HepG2 (cell line): ENCODE results near the gene IQCE. TPM values are rescaled to one million over a fixed set of nuclear protein-coding genes. Genes with fewer than 3 reads are reported as not detected.

Experiments
- ATAC-seq: fragments of 200-7000 bp; cut with Tn5 transposase; 3 replicates; pipeline ENCODE4 v1.9.1; 2020; ENCODE audit warnings: mild to moderate bottlenecking, moderate library complexity
- BruUV-seq: library from RNA; stranded (reverse); fragments of 400-500 nt; replicated peaks from 2 replicates; lab custom pipeline; 2021; lab: Mats Ljungman, UMichigan
- CTCF ChIA-PET: fragments of 300-600 bp; formaldehyde crosslinking; extraction: SDS; loops from one replicate; lab custom pipeline; 2021; ENCODE audit warnings: low total read pairs, inconsistent platforms, low intra/inter-chr PET ratio; lab: Yijun Ruan, JAX
- POLR2A ChIA-PET: fragments of 350-600 bp; sonication (Branson Sonifier 250); formaldehyde crosslinking; loops from one replicate; lab custom pipeline; 2020; ENCODE audit warnings: antibody characterized with exemption, inconsistent platforms; lab: Yijun Ruan, JAX
- DNase-seq: peaks from one replicate; pipeline ENCODE4 v3.0.0-alpha.2; 2015; ENCODE audit warnings: low spot score
- FAIRE-seq: peaks from 3 replicates; lab custom pipeline; 2011; peaks lifted over from hg19 to GRCh38; lab: Jason Lieb, UNC
- H2AFZ ChIP-seq: one replicate; pipeline ENCODE4 v1.6.1; 2011; ENCODE audit warnings: low read length, inconsistent platforms
- H3K27ac ChIP-seq: fragments of 300-600 bp; 3 replicates; pipeline ENCODE4 v1.8.0; 2011; ENCODE audit warnings: mixed run types, mild to moderate bottlenecking, mixed read lengths, low read length, inconsistent platforms; ENCODE audit not compliant: insufficient read depth; ENCODE audit errors: extremely low read length
- H3K27me3 ChIP-seq, 2 experiments: fragments of 200-600 bp in 1 of 2; 2 replicates in 1 of 2; 3 replicates in 1 of 2; pipeline versions ENCODE4 v1.6.0 to v1.8.0; 2011; ENCODE audit warnings: low read length in 2 of 2, mild to moderate bottlenecking in 2 of 2, moderate library complexity in 2 of 2, inconsistent platforms in 1 of 2; ENCODE audit not compliant: insufficient read depth in 2 of 2, control insufficient read depth in 1 of 2
- H3K36me3 ChIP-seq, 2 experiments: fragments of 200-600 bp in 1 of 2; replicated peaks in 1 of 2; 2 replicates in 1 of 2; 3 replicates in 1 of 2; pipeline versions ENCODE4 v1.5.1 to v1.8.0; 2011; ENCODE audit warnings: low read length in 2 of 2, inconsistent platforms in 1 of 2; ENCODE audit not compliant: insufficient read depth in 2 of 2, control insufficient read depth in 1 of 2
- H3K4me1 ChIP-seq: 2 replicates; pipeline ENCODE4 v1.5.1; 2012; ENCODE audit warnings: low read length, inconsistent platforms; ENCODE audit not compliant: insufficient read depth
- H3K4me2 ChIP-seq: 2 replicates; pipeline ENCODE4 v1.6.0; 2011; ENCODE audit warnings: low read depth, low read length, inconsistent platforms
- H3K4me3 ChIP-seq, 3 experiments: fragments of 200-600 bp in 1 of 3; sonication (generic), shearing (Covaris generic) in 1 of 3; replicated peaks in 1 of 3; 2 replicates each; pipeline ENCODE4 v1.5.1; 2011 to 2016; ENCODE audit warnings: low read length in 3 of 3, inconsistent platforms in 2 of 3, low read depth in 2 of 3, mild to moderate bottlenecking in 2 of 3, control low read depth in 1 of 3, mixed read lengths in 1 of 3; ENCODE audit not compliant: insufficient read depth in 1 of 3
- H3K79me2 ChIP-seq: one replicate; pipeline ENCODE4 v1.6.1; 2011; ENCODE audit warnings: low read length, inconsistent platforms; ENCODE audit not compliant: insufficient read depth
- H3K9ac ChIP-seq: 2 replicates; pipeline ENCODE4 v1.6.0; 2011; ENCODE audit warnings: mild to moderate bottlenecking, low read depth, low read length, inconsistent platforms; ENCODE audit not compliant: insufficient read depth
- H3K9me3 ChIP-seq: 2 replicates; pipeline ENCODE4 v1.5.1; 2012; ENCODE audit warnings: mild to moderate bottlenecking, low read length
- H4K20me1 ChIP-seq: 2 replicates; pipeline ENCODE4 v1.6.0; 2011; ENCODE audit warnings: inconsistent platforms, mild to moderate bottlenecking, low read length, moderate library complexity; ENCODE audit not compliant: insufficient read depth
- ARID3A ChIP-seq: IDR thresholded peaks from 2 replicates; pipeline ENCODE4 v1.6.1; 2012; ENCODE audit warnings: low read depth, low read length, improper control_type of control experiment
- EEA1 ChIP-seq: sonication (generic); formaldehyde crosslinking; IDR thresholded peaks from 2 replicates; pipeline ENCODE4 v1.5.1; 2020; ENCODE audit warnings: mild to moderate bottlenecking, missing genetic modification reagents, borderline replicate concordance
- FOXM1 ChIP-seq: sonication (generic); formaldehyde crosslinking; IDR thresholded peaks from 2 replicates; pipeline ENCODE4 v1.5.0; 2020; ENCODE audit warnings: missing genetic modification reagents
- RBFOX2 ChIP-seq: fragments of 200-400 bp; formaldehyde crosslinking; IDR thresholded peaks from 2 replicates; pipeline ENCODE4 v1.6.1; 2017; ENCODE audit warnings: low read depth, mild to moderate bottlenecking, low read length
- ZNF543 ChIP-seq: sonication (generic); formaldehyde crosslinking; IDR thresholded peaks from 2 replicates; pipeline ENCODE4 v1.4.0; 2020; ENCODE audit warnings: mild to moderate bottlenecking, missing genetic modification reagents
- ZNF768 ChIP-seq: sonication (generic); formaldehyde crosslinking; IDR thresholded peaks from 2 replicates; pipeline ENCODE4 v1.4.0; 2020; ENCODE audit warnings: missing genetic modification reagents
- WGBS: methylation state at CpG from one replicate; pipeline ENCODE4 v1.1.6; 2017; ENCODE audit warnings: low lambda C conversion rate; 5-methylcytosine and 5-hydroxymethylcytosine counted together
- in situ Hi-C: cut with HindIII; loops from 2 replicates; pipeline ENCODE4 v1.10.0; 2017; ENCODE audit warnings: low pct_unique_long_range_greater_than_20kb; ENCODE audit not compliant: extremely low pct_ligation_motif_present
- intact Hi-C: fragments of 100-400 bp; cut with micrococcal nuclease; formaldehyde crosslinking; loops from one replicate; pipeline ENCODE4 v1.10.0; 2022; ENCODE audit not compliant: unreplicated experiment
- polyA plus RNA-seq, 8 experiments: library from polyadenylated mRNA; depleted of rRNA in 3 of 8; stranded (reverse) in 7 of 8; unstranded in 1 of 8; fragments of >200 nt; fragmentation: Illumina TruSeq in 4 of 8; extraction: Trizol in 4 of 8; gene quantifications; 2 replicates each; pipeline versions ENCODE4 v1.2.1 to v1.2.3, GENCODE V29; 2011 to 2016; ENCODE audit warnings: low read depth in 4 of 8, missing spikeins in 1 of 8, mixed read lengths in 1 of 8; ENCODE audit not compliant: insufficient read depth in 1 of 8
- total RNA-seq, 5 experiments: library from RNA; depleted of rRNA; stranded (reverse); fragments of >200 nt; fragmentation: Illumina TruSeq; extraction: Trizol; gene quantifications; 2 replicates each; pipeline ENCODE4 v1.2.3, GENCODE V29; 2016; ENCODE audit warnings: low read depth in 1 of 5

Gene IQCE
- total and polyA plus RNA-seq, 2 of the 13 experiments (the other 11 are each of a cell fraction or from before 2014, with no cell fraction given), result 1.5 to 2.5 TPM

GRCh38 chr7:2544541-2545188, 14.1 kb upstream of the IQCE start:
- no peak for FAIRE-seq
- no peak for DNase-seq
- no peak overlapping the region for H3K4me3 ChIP-seq
- no peak overlapping the region for H3K4me2 ChIP-seq
- peaks cover 19 to 43% of the 10 kb centered on the region in 2 experiments; a peak in 4 of 5 replicates for H3K36me3 ChIP-seq
- no peak overlapping the region for H3K27ac ChIP-seq
- ChIA-PET POLR2A (no interaction called here), CTCF (no interaction called here)
- H3K9ac ChIP-seq, result no peak overlapping the region
- no peak overlapping the region for H2AFZ ChIP-seq
- intact Hi-C loops (no loop called here), in situ Hi-C loops (no loop called here)
- H3K9me3 ChIP-seq, result no peaks in the 10 kb centered on the region
- no TSS peak for BruUV-seq
- TF ChIP-seq RBFOX2, result 0 out of 2 replicates have a peak, but pooled peaks have one; percentile 18
- TF ChIP-seq ZNF543 (CRISPR knock-in tag), result no peak
- no peak for TF ChIP-seq FOXM1 (CRISPR knock-in tag)
- TF ChIP-seq EEA1 (CRISPR knock-in tag), result no peak
- TF ChIP-seq ARID3A, result no peak
- TF ChIP-seq ZNF768 (CRISPR knock-in tag), result peak; percentile 24; the same call in 1 of the 2 replicates
- H3K4me1 ChIP-seq, result no peaks in the 10 kb centered on the region
- ATAC-seq, result no peak
- WGBS, result 98% methylated on average over 13 of the region's 23 CpGs
- H3K27me3 ChIP-seq, result no peaks in the 10 kb centered on the region
- no peaks in the 10 kb centered on the region for H3K79me2 ChIP-seq
- H4K20me1 ChIP-seq, result no peaks in the 10 kb centered on the region
